H1 (cell line): Measurements from ENCODE around the gene SF3B6. TPM values are rescaled to one million over a fixed set of nuclear protein-coding genes. Genes with fewer than 3 reads are reported as not detected.

Experiments
- ASH2L ChIP-seq: fragments of 200-600, 300-600 bp; sonication (generic); IDR thresholded peaks from one replicate; pipeline ENCODE4 v1.7.1; 2017; ENCODE audit warnings: low read length
- CHD2 ChIP-seq: IDR thresholded peaks from 2 replicates; pipeline ENCODE4 v1.6.1; 2012; ENCODE audit warnings: low read length, improper control_type of control experiment
- EGR1 ChIP-seq: IDR thresholded peaks from 2 replicates; pipeline ENCODE4 v1.6.1; 2011; ENCODE audit warnings: low read depth, low read length, borderline replicate concordance
- EZH2 ChIP-seq: fragments of 200-600 bp; sonication (generic); IDR thresholded peaks from 2 replicates; pipeline ENCODE4 v1.7.1; 2012; ENCODE audit warnings: low read depth, mild to moderate bottlenecking, moderate library complexity, low read length, inconsistent platforms; ENCODE audit not compliant: severe bottlenecking
- GTF2F1 ChIP-seq: IDR thresholded peaks from 2 replicates; pipeline ENCODE4 v1.6.1; 2012; ENCODE audit warnings: low read depth, low read length, improper control_type of control experiment, borderline replicate concordance
- MAFK ChIP-seq: IDR thresholded peaks from 2 replicates; pipeline ENCODE4 v1.6.1; 2012; ENCODE audit warnings: low read depth, mild to moderate bottlenecking, improper control_type of control experiment, low read length
- POLR2AphosphoS5 ChIP-seq: IDR thresholded peaks from 2 replicates; pipeline ENCODE4 v1.6.1; 2011; ENCODE audit warnings: low read depth, low read length
- RBBP5 ChIP-seq: IDR thresholded peaks from 2 replicates; pipeline ENCODE4 v1.7.1; 2012; ENCODE audit warnings: low read depth, mild to moderate bottlenecking, inconsistent platforms, low read length, moderate library complexity, borderline replicate concordance
- SIRT6 ChIP-seq: IDR thresholded peaks from one replicate; pipeline ENCODE4 v1.7.1; 2012; ENCODE audit warnings: low read length, inconsistent platforms
- SP1 ChIP-seq: IDR thresholded peaks from 2 replicates; pipeline ENCODE4 v1.6.1; 2011; ENCODE audit warnings: low read depth, low read length
- TAF1 ChIP-seq: IDR thresholded peaks from 2 replicates; pipeline ENCODE4 v1.6.1; 2011; ENCODE audit warnings: mild to moderate bottlenecking, low read depth, low read length
- TAF7 ChIP-seq: optimal IDR thresholded peaks from 2 replicates; pipeline ENCODE3; 2011; ENCODE audit warnings: low read depth, mild to moderate bottlenecking, inconsistent platforms, low read length, moderate library complexity, borderline replicate concordance
- TCF12 ChIP-seq: IDR thresholded peaks from 2 replicates; pipeline ENCODE4 v1.6.1; 2011; ENCODE audit warnings: low read depth, mild to moderate bottlenecking, low read length
- TEAD4 ChIP-seq: IDR thresholded peaks from 2 replicates; pipeline ENCODE4 v1.6.1; 2012; ENCODE audit warnings: low read depth, low read length, inconsistent platforms, mixed read lengths
- YY1 ChIP-seq: IDR thresholded peaks from 2 replicates; pipeline ENCODE4 v1.6.1; 2011; ENCODE audit warnings: low read depth, mild to moderate bottlenecking, low read length
- polyA plus RNA-seq, 7 experiments: library from polyadenylated mRNA; depleted of rRNA in 3 of 7; stranded (reverse) in 5 of 7; unstranded in 2 of 7; fragments of >200 nt in 5 of 7; fragments of 200-250 nt in 2 of 7; gene quantifications; 1 replicate in 5 of 7; 2 replicates in 1 of 7; 4 replicates in 1 of 7; pipeline versions ENCODE4 v1.2.1 to v1.2.3, GENCODE V29; 2011 to 2013; ENCODE audit warnings: missing spikeins in 2 of 7, mixed read lengths in 2 of 7
- total RNA-seq: library from RNA; stranded (reverse); fragmentation: NEBNext Ultra II Directional; extraction: Animal tissue kit (Norgen Biotek cat#: 25700); gene quantifications from 2 replicates; pipeline ENCODE4 v1.2.1, GENCODE V29; 2021
- TF ChIP-seq, protein P1 (sequence below): IDR thresholded peaks from 2 replicates; pipeline ENCODE4 v1.6.1; 2012; ENCODE audit warnings: low read length, inconsistent platforms
- TF ChIP-seq, protein P2 (sequence below), 3 experiments: IDR thresholded peaks; 1 replicate in 2 of 3; 2 replicates in 1 of 3; pipeline versions ENCODE4 v1.5.1 to v1.6.1; 2011; ENCODE audit warnings: low read length in 3 of 3, mild to moderate bottlenecking in 3 of 3, inconsistent platforms in 2 of 3, low read depth in 1 of 3, moderate library complexity in 1 of 3; ENCODE audit not compliant: insufficient read depth in 1 of 3; ENCODE audit errors: control extremely low read depth in 1 of 3
- TF ChIP-seq, protein P3 (sequence below): IDR thresholded peaks from 2 replicates; pipeline ENCODE4 v1.6.1; 2011; ENCODE audit warnings: low read depth, mild to moderate bottlenecking, low read length; ENCODE audit not compliant: insufficient read depth

Gene SF3B6
- total and polyA plus RNA-seq, 2 of the 8 experiments (the other 6 are each of a cell fraction or from before 2014, with no cell fraction given) = 126 to 155 TPM

DNA sequence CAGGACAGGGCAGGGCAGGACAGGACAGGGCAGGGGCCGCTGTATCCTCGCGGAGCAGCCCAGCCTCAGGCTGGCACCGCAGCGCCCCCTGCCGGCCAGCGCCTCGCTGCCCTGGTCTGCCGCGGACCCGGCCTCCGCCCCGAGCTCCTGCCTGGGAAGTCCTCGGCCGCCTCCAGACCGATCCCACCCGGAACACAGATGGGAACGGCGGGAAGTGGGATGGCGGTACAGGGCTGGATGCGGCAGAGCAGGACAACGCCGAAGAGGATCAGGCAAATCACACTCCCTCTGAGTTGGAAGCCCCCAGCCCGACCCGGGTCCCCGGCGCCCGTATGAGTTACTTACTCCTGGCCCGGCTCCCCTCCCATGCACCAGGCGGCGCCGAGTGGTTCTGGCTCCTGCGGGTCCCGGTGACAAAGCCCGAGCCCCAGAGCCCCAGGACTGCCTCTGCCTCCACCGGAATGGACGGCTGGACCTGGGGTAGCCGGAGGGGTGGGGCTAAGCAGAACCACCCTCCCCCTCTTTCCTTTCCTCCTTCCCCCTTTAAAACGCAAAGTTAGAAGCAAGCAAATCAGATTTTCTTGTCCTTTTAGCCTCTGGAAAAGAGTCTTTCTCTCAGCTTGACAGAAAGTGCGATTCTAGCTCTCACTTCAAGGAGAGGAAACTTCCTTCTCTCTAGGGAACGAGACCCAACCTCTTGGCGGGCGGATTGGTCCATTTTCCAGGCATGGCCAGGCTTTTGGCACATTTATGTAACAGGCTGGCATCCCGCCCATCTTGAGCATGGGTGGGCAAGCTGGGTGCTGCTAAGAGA lies 8.5 kb upstream of the SF3B6 start, which contains the start of gene TP53I3 (continued):
- TF ChIP-seq TAF7 = peak; percentile 59
- no peak for TF ChIP-seq EGR1
- TF ChIP-seq, protein P1, sequence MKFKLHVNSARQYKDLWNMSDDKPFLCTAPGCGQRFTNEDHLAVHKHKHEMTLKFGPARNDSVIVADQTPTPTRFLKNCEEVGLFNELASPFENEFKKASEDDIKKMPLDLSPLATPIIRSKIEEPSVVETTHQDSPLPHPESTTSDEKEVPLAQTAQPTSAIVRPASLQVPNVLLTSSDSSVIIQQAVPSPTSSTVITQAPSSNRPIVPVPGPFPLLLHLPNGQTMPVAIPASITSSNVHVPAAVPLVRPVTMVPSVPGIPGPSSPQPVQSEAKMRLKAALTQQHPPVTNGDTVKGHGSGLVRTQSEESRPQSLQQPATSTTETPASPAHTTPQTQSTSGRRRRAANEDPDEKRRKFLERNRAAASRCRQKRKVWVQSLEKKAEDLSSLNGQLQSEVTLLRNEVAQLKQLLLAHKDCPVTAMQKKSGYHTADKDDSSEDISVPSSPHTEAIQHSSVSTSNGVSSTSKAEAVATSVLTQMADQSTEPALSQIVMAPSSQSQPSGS = no peak
- TF ChIP-seq ASH2L = peak; percentile 71
- TF ChIP-seq YY1 = no peak
- no peak for TF ChIP-seq TCF12
- TF ChIP-seq RBBP5 = 0 out of 2 replicates have a peak, but pooled peaks have one; percentile 80
- TF ChIP-seq POLR2AphosphoS5 = peak; percentile 18; the same call in 1 of the 2 replicates
- no peak for TF ChIP-seq EZH2
- TF ChIP-seq, protein P2, sequence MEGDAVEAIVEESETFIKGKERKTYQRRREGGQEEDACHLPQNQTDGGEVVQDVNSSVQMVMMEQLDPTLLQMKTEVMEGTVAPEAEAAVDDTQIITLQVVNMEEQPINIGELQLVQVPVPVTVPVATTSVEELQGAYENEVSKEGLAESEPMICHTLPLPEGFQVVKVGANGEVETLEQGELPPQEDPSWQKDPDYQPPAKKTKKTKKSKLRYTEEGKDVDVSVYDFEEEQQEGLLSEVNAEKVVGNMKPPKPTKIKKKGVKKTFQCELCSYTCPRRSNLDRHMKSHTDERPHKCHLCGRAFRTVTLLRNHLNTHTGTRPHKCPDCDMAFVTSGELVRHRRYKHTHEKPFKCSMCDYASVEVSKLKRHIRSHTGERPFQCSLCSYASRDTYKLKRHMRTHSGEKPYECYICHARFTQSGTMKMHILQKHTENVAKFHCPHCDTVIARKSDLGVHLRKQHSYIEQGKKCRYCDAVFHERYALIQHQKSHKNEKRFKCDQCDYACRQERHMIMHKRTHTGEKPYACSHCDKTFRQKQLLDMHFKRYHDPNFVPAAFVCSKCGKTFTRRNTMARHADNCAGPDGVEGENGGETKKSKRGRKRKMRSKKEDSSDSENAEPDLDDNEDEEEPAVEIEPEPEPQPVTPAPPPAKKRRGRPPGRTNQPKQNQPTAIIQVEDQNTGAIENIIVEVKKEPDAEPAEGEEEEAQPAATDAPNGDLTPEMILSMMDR (IDR thresholded peaks at IDR 0.05; ENCODE audit: control extremely low read depth in 1 of 3, insufficient read depth in 1 of 3, low read depth in 1 of 3, low read length in 3 of 3) = peak; percentile 93 to 96 (median 93)
- no peak for TF ChIP-seq MAFK
- TF ChIP-seq SP1 = no peak
- TF ChIP-seq TAF1 = peak; percentile 87
- peak; percentile 45; the same call in 1 of the 2 replicates for TF ChIP-seq CHD2
- TF ChIP-seq SIRT6 = no peak
- TF ChIP-seq, protein P3, sequence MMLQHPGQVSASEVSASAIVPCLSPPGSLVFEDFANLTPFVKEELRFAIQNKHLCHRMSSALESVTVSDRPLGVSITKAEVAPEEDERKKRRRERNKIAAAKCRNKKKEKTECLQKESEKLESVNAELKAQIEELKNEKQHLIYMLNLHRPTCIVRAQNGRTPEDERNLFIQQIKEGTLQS = no peak
- 0 out of 2 replicates have a peak, but pooled peaks have one; percentile 3 for TF ChIP-seq GTF2F1
- TF ChIP-seq TEAD4 = peak; percentile 26; the same call in 1 of the 2 replicates
- TF ChIP-seq, all 59 proteins: peak for 17
